Calu3 (cell line): ENCODE results near the gene RHOC. TPM values are rescaled to one million over a fixed set of nuclear protein-coding genes. Genes with fewer than 3 reads are reported as not detected.
A peak's percentile ranks its signal among the peaks of the same experiment; 100 is the strongest.

Experiments used
- BruUV-seq: library from RNA; stranded (reverse); fragments of 400-500 nt; replicated peaks from 2 replicates; lab custom pipeline; 2021; lab: Mats Ljungman, UMichigan
- CTCF ChIA-PET: fragments of 300-600 bp; sonication (Branson Sonifier 250); formaldehyde crosslinking; loops from one replicate; lab custom pipeline; 2022; ENCODE audit warnings: antibody characterized with exemption; lab: Charles Lee
- DNase-seq: peaks from one replicate; pipeline ENCODE4 v3.0.0; 2022
- H3K27ac Mint-ChIP-seq: one replicate; pipeline ENCODE4 v1.8.0; 2022; ENCODE audit warnings: mixed read lengths; ENCODE audit not compliant: unreplicated experiment
- H3K27me3 Mint-ChIP-seq: one replicate; pipeline ENCODE4 v1.8.0; 2022; ENCODE audit warnings: mixed read lengths; ENCODE audit not compliant: unreplicated experiment
- H3K36me3 Mint-ChIP-seq: one replicate; pipeline ENCODE4 v1.8.0; 2022; ENCODE audit warnings: mild to moderate bottlenecking, moderate library complexity, mixed read lengths; ENCODE audit not compliant: insufficient read depth, unreplicated experiment
- H3K4me1 Mint-ChIP-seq: one replicate; pipeline ENCODE4 v1.8.0; 2022; ENCODE audit warnings: mild to moderate bottlenecking, low read depth, mixed read lengths; ENCODE audit not compliant: unreplicated experiment
- H3K4me3 Mint-ChIP-seq: one replicate; pipeline ENCODE4 v1.8.0; 2022; ENCODE audit warnings: mild to moderate bottlenecking, low read depth, moderate library complexity, mixed read lengths; ENCODE audit not compliant: unreplicated experiment
- H3K9me3 Mint-ChIP-seq: one replicate; pipeline ENCODE4 v1.8.0; 2022; ENCODE audit warnings: low read depth, mixed read lengths; ENCODE audit not compliant: unreplicated experiment
- CTCF ChIP-seq: fragments of 200-600 bp; IDR thresholded peaks from one replicate; pipeline ENCODE4 v1.8.0; 2022; ENCODE audit warnings: antibody characterized with exemption; ENCODE audit not compliant: unreplicated experiment
- intact Hi-C: fragments of 100-400 bp; cut with micrococcal nuclease; formaldehyde crosslinking; loops from one replicate; pipeline ENCODE4 v1.10.0; 2022; ENCODE audit not compliant: unreplicated experiment
- total RNA-seq: library from RNA; stranded (reverse); gene quantifications from 2 replicates; pipeline ENCODE4 v1.2.3, GENCODE V29; 2022

RHOC gene
- total RNA-seq, 1 experiment from 2014 or later = 176 TPM

DNA sequence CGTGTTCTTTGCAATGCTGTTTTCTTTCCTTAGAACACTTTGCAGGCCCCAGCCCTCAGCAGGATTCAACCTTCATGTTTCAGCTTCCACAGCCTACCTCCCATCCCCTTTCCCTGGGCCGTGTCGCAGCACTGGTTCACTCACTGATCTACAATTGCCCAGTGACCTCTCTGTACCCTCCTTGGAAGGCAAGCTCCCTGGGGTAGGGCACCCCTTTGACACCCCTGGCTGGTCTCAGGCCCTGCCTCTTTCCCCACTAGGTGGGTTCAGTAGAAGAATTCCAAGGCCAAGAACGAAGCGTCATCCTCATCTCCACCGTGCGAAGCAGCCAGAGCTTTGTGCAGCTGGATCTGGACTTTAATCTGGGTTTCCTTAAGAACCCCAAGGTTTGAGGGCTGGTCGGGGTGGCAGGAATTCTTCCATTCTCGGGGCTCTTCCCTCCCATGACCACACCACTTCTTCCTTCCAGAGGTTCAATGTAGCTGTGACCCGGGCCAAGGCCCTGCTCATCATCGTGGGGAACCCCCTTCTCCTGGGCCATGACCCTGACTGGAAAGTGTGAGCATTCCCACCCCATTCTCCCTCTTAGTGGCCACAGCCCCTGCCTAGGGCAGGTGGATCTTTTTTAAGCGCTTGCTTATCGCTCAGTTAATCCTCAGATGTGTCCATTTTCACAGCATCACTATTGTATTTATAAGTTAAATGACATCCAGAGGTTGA lies 7.3 kb downstream of the RHOC start:
- Mint-ChIP-seq H3K4me1 (peaks cover 46% of the 10 kb centered on the region), H3K9me3 (no peaks in the 10 kb centered on the region), H3K27me3 (no peaks in the 10 kb centered on the region), H3K27ac (peak overlapping the region; percentile 69), H3K36me3 (peaks cover 58% of the 10 kb centered on the region), H3K4me3 (no peak overlapping the region)
- DNase-seq = no peak
- no peak for TF ChIP-seq CTCF
- CTCF ChIA-PET = interaction anchor here (1.6 kb wide), 1 partner anchor 26 kb away, joined by 10 read pairs; the partner anchor contains the start of gene MOV10
- intact Hi-C loops = no loop called here
- no TSS peak for BruUV-seq

DNA sequence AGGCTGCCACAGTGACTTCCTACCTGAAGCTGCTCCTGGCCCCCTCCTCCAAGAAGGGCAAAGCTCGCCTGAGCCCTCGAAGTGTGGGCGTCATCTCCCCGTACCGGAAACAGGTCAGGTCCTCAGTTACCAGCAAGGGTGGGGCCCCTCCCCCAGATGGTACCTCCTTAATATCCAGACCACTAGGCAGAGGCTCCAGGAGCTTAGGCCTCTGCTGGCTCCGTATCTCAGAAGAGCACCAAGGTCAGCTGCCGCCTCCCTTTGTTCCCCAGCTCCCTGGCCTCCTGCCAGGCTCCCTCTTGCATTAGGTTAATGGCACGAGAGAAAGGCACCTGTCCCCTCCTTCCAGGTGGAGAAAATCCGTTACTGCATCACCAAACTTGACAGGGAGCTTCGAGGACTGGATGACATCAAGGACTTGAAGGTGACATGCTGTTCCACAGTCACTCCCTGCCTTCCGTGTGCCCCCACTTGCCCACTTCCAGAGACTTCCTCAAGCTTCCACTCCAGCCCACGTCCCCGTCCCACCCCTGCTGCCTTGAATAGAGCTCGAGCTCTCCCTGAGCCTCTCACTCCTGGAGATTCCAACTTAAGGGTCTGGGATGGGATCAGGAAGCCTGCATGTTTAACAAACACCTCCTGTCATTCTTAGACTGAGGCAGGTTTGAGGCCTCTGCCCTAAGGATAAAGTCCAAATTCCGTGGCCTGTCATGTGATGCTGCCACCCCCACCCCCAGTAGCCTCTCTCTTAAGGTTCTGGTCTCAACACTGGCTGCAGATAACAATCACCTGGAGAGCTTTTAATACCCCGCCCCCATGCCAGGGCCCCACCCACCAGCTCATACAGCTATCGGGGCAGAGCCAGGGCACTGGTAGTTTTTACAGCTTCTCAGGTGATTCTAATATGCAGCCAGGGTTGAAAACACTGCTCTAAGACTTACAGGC lies 8.3 kb downstream of the RHOC start:
- no peaks in the 10 kb centered on the region for H3K27me3 Mint-ChIP-seq
- DNase-seq = peak; percentile 69
- no TSS peak for BruUV-seq
- CTCF ChIA-PET = interaction anchor here (1.6 kb wide), 1 partner anchor 25 kb away, joined by 10 read pairs; the partner anchor contains the start of gene MOV10
- H3K4me1 Mint-ChIP-seq = peaks cover 39% of the 10 kb centered on the region
- no peaks in the 10 kb centered on the region for H3K9me3 Mint-ChIP-seq
- peaks cover 52% of the 10 kb centered on the region for H3K36me3 Mint-ChIP-seq
- H3K4me3 Mint-ChIP-seq = peak overlapping the region; percentile 21
- intact Hi-C loops = no loop called here
- H3K27ac Mint-ChIP-seq = peak overlapping the region; percentile 69
- no peak for TF ChIP-seq CTCF

GRCh38 chr1:112697781-112698201 lies 9.1 kb downstream of the RHOC start:
- peaks cover 44% of the 10 kb centered on the region for H3K36me3 Mint-ChIP-seq

More at GRCh38 chr1:112697781-112698201, 9.1 kb downstream of the RHOC start:
- H3K9me3 Mint-ChIP-seq = no peaks in the 10 kb centered on the region
- intact Hi-C loops = no loop called here
- peaks cover 39% of the 10 kb centered on the region for H3K4me1 Mint-ChIP-seq
- H3K27ac Mint-ChIP-seq = no peak overlapping the region
- no peak for TF ChIP-seq CTCF
- BruUV-seq = no TSS peak
- no peak overlapping the region for H3K4me3 Mint-ChIP-seq
- no peak for DNase-seq
- CTCF ChIA-PET = interaction anchor here (1.6 kb wide), 1 partner anchor 24 kb away, joined by 10 read pairs; the partner anchor contains the start of gene MOV10
- no peaks in the 10 kb centered on the region for H3K27me3 Mint-ChIP-seq
